Caki2 (cell line): ENCODE results near the gene MKRN2OS. TPM values are rescaled to one million over a fixed set of nuclear protein-coding genes. Genes with fewer than 3 reads are reported as not detected.

ENCODE experiments used
- DNase-seq: peaks from one replicate; pipeline ENCODE4 v3.0.0-alpha.2; 2015; ENCODE audit warnings: low read depth
- in situ Hi-C: cut with HindIII; loops from 2 replicates; pipeline ENCODE4 v1.10.0; 2016; ENCODE audit warnings: low sequenced_read_pairs, low pct_unique_long_range_greater_than_20kb, mixed read lengths
- total RNA-seq: library from RNA; depleted of rRNA; stranded (reverse); fragments of >200 nt; shearing (Covaris generic); gene quantifications from 2 replicates; pipeline ENCODE4 v1.2.3, GENCODE V29; 2014; ENCODE audit warnings: low replicate concordance; rRNA removed

MKRN2OS gene
- total RNA-seq, 1 experiment from 2014 or later = not detected

- in situ Hi-C loops = no loop called here
- no peak for DNase-seq
Measured at GRCh38 chr3:12490547-12490946, 54.8 kb downstream of the MKRN2OS start.

- in situ Hi-C loops = no loop called here
- no peak for DNase-seq
Measured at GRCh38 chr3:12489832-12490231, 55.5 kb downstream of the MKRN2OS start.

Other genes starting within 250 kb of the MKRN2OS start
- 19.0 and 25.4 TPM in 2 replicates for gene TSEN2, start 61.0 kb downstream of the MKRN2OS start, total RNA-seq
- gene MKRN2, start 11.6 kb upstream of the MKRN2OS start, total RNA-seq = 20.3 and 22.3 TPM in 2 replicates
- 59.0 and 67.3 TPM in 2 replicates for gene RAF1, start 118.6 kb upstream of the MKRN2OS start, total RNA-seq
- gene TMEM40, start 213.8 kb upstream of the MKRN2OS start, total RNA-seq = not detected in 2 replicates